Occipital lobe (tissue), 2 donors: ENCODE results near the gene PCDH17. TPM values are rescaled to one million over a fixed set of nuclear protein-coding genes. Genes with fewer than 3 reads are reported as not detected.

Experiments used
- DNase-seq: peaks from one replicate; lab custom pipeline; 2025; lab: John Stamatoyannopoulos, UW
- total RNA-seq: library from RNA; depleted of rRNA; stranded (reverse); fragments of >200 nt; gene quantifications from one replicate; pipeline ENCODE4 v1.2.3, GENCODE V29; 2014

The PCDH17 gene
- 21.1 TPM for total RNA-seq

- DNase-seq, result peak; percentile 73
Observed at GRCh38 chr13:57631596-57632275, at the start of gene PCDH17. PCDH17 (plus strand) TSS chr13:57631744; CDS start chr13:57632547, 803 bp downstream.

- DNase-seq, result no peak
Observed at GRCh38 chr13:57582032-57582431, 49.5 kb upstream of the PCDH17 start.

- DNase-seq, result no peak
Observed at GRCh38 chr13:57583529-57583928, 48.0 kb upstream of the PCDH17 start.

- no peak for DNase-seq
Observed at GRCh38 chr13:57588639-57589038, 42.9 kb upstream of the PCDH17 start.

GRCh38 chr13:57595775-57596174 is 35.8 kb upstream of the PCDH17 start:
- no peak for DNase-seq

- DNase-seq, result no peak
Observed at GRCh38 chr13:57601536-57601935, 30.0 kb upstream of the PCDH17 start.

- DNase-seq, result no peak
Observed at GRCh38 chr13:57604442-57604841, 27.1 kb upstream of the PCDH17 start.

DNA sequence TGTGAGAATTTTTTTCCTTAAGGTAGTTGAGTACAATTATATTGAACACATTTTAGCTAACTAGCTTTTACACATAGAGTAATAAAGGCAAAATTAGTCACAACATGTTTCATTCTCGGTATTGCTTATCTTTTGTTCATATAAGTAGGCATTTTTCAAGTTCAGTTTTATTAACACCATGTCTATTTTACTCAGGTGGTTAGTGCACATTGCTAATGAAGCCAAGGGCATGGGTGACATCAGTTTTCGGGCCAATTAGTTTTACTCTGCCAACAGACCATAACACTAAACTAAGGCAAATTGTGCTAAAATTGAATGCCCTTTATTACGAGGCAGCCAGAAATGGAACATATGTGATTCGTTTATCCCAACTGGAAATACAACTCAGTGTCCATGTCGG is 19.6 kb upstream of the PCDH17 start:
- no peak for DNase-seq

DNA sequence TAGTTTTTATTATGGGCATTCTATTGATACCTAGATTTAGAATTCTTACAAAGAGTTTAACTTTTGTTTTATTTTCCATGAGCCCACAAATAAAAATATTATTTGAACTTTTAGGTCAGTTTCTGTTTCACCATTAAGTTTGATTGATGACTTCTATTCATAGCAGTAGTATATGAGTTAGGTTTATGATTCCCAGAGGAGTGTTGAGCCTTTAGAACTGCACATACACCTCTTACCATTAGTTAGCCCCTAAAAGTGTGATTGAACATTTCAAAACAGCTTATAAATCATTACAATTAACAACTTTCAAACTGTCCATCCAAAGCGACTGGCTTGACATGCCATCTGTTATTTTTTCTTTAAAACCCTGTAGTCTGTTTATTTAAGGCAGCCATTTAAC is 19.0 kb upstream of the PCDH17 start:
- DNase-seq, result no peak

GRCh38 chr13:57624565-57625435 is 6.7 kb upstream of the PCDH17 start:
- DNase-seq, result peak; percentile 9

DNA sequence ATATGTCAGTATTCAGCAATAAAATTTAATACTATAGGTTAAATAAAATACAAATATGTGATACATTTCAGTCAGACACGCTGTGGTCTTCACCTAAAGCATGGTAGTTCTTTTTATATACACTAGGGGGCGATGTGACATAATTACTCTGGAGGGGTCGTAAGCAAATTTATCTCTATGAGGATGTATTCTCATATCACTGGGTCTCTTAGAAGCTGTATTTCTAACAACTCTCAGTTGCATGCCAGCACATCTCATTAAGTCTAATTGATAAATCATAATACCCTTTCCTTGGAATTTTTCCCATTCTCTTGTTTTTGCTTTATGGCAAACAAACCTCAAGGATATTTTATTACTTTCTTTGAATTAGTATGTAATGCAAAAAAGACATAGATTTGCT is 3.9 kb upstream of the PCDH17 start:
- DNase-seq, result no peak

- DNase-seq, result peak; percentile 59
Observed at GRCh38 chr13:57629391-57629804, 2.1 kb upstream of the PCDH17 start.

GRCh38 chr13:57629821-57630235 is 1.7 kb upstream of the PCDH17 start:
- peak; percentile 99 for DNase-seq

GRCh38 chr13:57630661-57631595 is 616 bp upstream of the PCDH17 start:
- DNase-seq, result peak; percentile 61

DNA sequence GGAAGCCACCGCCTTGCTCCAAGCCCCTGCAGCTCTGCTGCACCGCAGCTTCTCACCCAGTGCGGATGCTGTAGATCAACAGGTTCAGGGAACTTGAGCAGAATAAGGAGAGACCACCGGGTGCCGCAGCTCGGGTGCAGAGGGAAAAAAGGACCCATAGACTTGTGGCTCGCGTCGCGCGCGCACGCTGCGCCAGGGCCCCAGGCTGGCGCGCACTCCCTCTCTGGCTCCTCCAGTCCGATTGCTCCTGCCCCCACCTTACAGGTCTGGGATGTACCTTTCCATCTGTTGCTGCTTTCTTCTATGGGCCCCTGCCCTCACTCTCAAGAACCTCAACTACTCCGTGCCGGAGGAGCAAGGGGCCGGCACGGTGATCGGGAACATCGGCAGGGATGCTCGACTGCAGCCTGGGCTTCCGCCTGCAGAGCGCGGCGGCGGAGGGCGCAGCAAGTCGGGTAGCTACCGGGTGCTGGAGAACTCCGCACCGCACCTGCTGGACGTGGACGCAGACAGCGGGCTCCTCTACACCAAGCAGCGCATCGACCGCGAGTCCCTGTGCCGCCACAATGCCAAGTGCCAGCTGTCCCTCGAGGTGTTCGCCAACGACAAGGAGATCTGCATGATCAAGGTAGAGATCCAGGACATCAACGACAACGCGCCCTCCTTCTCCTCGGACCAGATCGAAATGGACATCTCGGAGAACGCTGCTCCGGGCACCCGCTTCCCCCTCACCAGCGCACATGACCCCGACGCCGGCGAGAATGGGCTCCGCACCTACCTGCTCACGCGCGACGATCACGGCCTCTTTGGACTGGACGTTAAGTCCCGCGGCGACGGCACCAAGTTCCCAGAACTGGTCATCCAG is 964 bp downstream of the PCDH17 start:
- peak; percentile 44 for DNase-seq

GRCh38 chr13:57633141-57633949 is 1.8 kb downstream of the PCDH17 start:
- DNase-seq, result peak; percentile 50

- peak; percentile 30 for DNase-seq
Observed at GRCh38 chr13:57633950-57634838, 2.6 kb downstream of the PCDH17 start.

DNA sequence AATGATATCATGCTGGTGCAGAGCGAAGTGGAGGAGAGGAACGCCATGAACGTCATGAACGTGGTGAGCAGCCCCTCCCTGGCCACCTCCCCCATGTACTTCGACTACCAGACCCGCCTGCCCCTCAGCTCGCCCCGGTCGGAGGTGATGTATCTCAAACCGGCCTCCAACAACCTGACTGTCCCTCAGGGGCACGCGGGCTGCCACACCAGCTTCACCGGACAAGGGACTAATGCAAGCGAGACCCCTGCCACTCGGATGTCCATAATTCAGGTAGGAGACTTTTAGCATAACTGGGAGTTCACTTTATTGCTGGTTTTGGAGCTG is 3.3 kb downstream of the PCDH17 start:
- no peak for DNase-seq

- no peak for DNase-seq
Observed at GRCh38 chr13:57635541-57636085, 4.1 kb downstream of the PCDH17 start.
